GM18511 (cell line): ENCODE measurements around the gene SOAT2.
"Not testable (repeated sequence)": the region's sequence is repeated elsewhere in the genome, so short reads cannot be mapped to it uniquely, and the experiment has no call there.

Experiments used
- ATAC-seq: cut with Tn5 transposase; IDR thresholded peaks from one replicate; pipeline ENCODE4 v1.9.1; 2021; ENCODE audit warnings: mild to moderate bottlenecking, moderate library complexity; ENCODE audit not compliant: unreplicated experiment

Gene SOAT2

DNA sequence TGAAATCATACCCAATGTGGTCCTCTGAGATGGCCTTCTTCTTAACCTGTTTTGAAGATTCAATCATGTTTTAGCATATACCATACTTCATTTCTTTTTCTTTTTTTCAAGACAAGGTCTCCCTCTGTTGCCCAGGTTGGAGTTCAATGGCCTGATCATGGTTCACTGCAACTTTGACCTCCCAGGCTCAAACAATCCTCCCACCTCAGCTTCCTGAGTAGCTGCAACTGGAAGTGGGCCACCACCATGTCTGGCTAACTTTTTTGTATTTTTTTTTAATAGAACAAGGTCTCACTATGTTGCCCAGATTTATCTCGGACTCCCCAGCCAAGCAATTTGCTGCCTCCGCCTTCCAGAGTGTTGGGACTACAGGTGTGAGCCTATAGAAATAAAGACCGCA lies 30.4 kb downstream of the SOAT2 start:
- no peak for ATAC-seq

- no peak for ATAC-seq
Observed at GRCh38 chr12:53143355-53143754, 40.1 kb downstream of the SOAT2 start.

DNA sequence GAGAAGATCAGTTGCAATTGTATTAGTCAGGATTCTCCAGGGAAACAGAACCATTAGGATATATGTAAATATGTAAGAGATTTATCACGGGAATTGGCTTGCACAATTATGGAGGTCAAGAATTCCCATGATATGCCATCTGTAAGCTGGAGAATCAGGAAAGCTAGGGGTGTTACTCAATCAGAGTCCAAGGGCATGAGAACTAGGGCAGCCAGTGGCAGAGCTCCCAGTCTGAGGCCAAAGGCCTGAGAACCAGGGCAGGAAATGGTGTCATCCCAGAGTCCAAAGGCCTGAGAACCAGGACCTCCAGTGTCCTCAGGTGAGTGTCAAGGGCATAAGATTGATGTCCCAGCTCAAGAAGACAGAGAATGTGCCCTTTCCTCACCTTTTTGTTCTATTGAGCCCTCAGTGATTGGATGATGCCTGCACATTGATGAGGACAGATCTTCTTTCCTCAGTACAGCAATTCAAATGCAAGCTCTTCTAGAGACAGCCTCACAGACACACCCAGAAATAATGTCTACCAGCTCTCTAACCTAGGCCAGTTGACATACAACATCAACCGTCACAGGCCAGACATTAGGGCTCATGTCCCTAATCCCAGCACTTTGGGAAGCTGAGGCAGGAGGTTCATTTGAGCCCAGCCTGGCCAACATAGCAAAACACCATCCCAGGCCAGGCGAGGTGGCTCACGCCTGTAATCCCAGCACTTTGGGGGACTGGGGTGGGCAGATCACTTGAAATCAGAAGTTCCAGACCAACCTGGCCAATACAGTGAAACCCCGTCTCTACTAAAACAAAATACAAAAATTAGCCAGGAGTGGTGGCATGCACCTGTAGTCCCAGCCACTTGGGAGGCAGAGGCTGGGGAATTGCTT lies 42.3 kb downstream of the SOAT2 start:
- ATAC-seq = no peak

- ATAC-seq = no peak
Observed at GRCh38 chr12:53147181-53147580, 43.9 kb downstream of the SOAT2 start.

GRCh38 chr12:53147653-53148052 lies 44.4 kb downstream of the SOAT2 start:
- no peak for ATAC-seq

DNA sequence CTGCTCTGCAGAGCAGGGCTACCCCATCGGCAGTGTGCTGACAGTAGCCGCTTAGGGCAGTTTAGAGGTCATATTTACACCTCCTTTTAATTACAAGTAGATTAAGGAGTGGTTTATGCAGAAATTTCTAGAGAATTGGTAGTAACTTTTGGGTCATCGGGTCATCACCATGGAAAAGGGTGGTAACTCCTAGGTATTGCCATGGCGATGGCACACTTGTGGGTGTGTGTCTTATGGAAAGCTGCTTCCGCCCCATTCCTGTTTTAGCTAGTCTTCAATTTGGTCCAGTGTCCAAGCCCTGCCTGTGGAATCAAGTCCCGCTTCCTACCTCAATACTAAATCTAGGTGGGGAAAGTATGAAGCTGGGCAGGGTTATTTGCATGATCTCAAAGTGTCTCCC lies 47.8 kb downstream of the SOAT2 start:
- no peak for ATAC-seq

- ATAC-seq = no peak
Observed at GRCh38 chr12:53152390-53152789, 49.1 kb downstream of the SOAT2 start.

- ATAC-seq = peak; percentile 75
Observed at GRCh38 chr12:53159195-53159839, 56.0 kb downstream of the SOAT2 start.

DNA sequence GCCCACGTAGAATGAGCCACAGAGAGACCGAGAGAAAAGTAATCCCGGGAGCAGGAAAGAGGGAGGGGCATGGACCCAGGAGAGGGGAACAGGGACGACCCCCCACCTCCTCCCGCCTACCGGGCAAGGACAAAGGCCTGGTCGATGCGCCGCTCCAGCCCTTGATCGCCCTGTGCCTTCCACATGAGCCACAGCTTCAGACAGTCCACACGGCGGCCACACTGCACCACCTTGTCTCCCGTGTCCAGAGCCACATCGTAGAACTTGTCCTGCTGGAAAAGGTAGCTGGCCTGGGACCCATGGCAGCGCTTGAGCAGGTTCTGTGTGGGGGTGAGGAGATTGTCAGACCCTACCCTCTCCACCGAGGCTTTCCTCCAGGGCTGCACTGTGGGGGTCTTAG lies 56.7 kb downstream of the SOAT2 start:
- ATAC-seq = no peak

GRCh38 chr12:53160673-53161072 lies 57.4 kb downstream of the SOAT2 start:
- no peak for ATAC-seq

GRCh38 chr12:53161119-53161911 lies 58.0 kb downstream of the SOAT2 start:
- ATAC-seq = no peak

- ATAC-seq = not testable (repeated sequence)
Observed at GRCh38 chr12:53163008-53163407, 59.7 kb downstream of the SOAT2 start.

DNA sequence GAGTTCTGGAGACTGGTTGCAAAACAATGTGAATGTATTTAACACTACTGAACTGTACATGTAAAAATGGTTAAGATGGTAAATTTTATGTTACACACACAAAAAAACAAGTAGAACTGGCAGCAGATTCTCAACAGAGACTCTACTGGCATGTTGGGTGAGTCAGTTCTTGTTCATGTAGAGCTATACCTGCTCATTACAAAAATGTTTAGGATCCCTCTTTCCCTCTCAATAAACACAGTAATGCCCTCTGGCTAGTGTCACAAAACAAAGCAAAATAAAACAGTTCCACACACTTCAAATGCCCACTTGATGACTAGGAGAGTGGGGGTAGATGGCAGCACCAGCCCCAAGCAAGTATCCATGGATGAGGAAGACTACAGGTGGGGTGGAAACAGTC lies 63.6 kb downstream of the SOAT2 start:
- ATAC-seq = no peak

DNA sequence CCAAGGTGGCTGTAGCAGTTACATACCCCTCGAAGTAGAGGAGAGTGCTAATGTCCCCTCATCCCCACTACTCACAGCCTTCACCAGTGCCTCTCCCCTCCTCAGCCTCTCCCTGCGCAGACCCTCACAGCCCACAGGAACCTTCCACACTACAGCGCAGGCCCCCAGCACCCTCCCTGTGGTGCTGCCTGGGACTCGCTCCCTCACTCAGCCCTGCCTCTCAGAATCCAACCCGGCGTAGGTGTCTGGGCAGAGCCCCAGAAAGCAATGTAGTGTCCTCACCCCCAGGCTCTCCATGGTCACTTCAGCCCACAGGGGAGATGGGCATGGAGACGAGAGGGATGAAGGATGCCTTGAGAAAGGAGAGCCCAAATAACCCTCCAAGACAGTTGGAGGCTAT lies 66.4 kb downstream of the SOAT2 start:
- no peak for ATAC-seq

DNA sequence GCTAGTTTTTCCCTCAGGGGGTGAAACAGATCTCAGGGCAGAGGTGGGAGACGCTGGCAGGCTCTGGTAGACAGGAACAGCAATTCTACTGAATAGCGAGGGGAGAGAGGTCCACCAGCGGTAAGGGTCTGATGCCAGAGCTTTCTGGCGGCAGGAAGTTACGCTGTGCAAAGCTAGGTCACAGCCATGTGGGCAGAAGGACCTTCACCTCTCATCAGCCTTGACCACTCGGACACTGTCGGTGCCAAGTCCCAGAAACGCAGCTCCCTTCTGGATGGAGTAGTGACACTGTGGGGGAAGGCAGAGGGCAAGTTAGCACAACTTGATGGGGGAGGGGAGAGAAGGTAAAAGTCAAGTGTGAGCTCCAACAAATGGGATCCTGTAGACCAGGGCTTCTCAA lies 66.9 kb downstream of the SOAT2 start:
- ATAC-seq = no peak

DNA sequence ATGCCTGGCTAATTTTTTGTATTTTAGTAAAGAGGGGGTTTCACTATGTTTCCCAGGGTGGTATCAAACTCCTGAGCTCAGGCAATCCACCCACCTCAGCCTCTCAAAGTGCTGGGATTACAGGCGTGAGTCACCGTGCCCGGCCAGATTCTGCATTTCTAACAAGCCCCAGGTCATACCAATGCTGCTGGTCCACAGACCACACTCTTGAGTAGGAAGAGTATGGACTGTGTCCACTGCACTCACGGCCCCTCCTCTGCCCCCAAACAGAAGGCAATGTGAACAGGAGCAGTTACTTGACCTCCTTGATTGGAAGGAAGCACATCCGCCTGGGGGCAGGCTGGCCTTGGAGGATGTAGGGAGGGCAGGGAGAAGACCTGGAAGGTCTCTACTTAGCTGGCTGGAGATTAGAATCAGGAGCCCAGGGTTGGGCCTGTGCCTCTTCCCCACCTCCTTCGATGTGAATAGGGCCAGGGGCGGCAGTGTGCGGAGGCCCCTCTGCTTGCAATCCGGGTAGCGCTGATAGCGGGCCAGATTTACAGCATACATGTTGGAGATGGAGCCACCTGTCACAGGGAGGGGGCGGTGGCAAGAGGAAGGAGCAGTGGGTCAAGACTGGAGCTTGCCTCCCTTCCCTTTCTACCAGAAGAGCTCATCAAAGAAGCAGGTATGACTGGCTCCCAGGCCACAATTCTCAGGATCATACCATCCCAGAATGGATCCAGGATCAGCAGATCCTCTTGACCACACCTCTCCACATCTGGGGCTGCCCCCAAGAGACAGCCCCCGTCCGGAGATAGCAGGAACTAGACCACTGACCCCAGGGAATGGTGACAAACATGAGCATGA lies 67.8 kb downstream of the SOAT2 start:
- ATAC-seq = no peak

DNA sequence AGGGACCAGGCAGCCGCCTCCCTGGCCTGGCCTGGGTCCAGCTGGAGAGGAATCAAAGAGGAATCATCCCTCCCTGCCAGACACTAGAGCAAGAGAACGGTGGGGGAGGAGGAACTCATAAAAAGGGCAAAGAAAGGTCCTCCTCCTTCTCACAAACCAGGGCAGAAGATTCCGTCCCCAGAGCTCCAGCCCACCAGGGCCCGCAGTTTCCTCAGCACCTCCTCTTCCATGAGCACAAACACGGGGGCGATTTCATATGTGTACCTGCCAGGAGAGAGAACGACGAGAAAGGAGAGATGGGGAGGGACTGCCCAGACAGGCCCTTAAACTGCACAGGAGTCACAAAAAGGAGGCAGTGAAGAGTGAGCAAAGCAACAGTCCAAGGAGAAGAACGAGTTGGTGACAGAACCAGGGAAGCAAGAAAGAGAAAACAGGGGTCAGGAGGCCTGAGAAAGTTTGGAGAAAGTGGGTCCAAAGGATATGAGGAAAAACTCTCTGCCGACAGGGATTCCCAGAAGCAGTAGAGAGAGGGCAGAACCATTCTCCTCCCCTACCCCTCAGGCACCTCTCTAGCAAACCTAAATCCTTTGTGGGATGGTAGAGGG lies 68.5 kb downstream of the SOAT2 start:
- no peak for ATAC-seq

DNA sequence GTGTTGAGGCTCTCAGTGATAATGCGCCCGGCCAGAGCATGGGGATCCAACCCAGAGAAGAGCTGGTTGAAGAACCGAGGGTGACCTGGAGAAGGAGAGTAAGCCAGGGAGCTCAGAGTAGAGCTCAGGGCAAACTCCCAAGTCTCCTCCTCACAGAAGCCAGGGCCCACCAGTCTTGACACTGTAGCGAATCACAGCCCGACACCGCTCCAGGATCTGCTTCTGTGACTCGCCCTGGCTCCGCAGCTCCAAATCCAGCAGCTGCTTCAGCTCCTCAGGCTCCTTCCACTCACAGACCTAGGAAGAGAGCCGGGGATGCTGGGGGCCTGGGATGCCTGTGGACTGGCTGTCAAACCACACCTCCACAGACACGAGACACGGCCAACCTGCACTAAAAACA lies 69.1 kb downstream of the SOAT2 start:
- no peak for ATAC-seq

DNA sequence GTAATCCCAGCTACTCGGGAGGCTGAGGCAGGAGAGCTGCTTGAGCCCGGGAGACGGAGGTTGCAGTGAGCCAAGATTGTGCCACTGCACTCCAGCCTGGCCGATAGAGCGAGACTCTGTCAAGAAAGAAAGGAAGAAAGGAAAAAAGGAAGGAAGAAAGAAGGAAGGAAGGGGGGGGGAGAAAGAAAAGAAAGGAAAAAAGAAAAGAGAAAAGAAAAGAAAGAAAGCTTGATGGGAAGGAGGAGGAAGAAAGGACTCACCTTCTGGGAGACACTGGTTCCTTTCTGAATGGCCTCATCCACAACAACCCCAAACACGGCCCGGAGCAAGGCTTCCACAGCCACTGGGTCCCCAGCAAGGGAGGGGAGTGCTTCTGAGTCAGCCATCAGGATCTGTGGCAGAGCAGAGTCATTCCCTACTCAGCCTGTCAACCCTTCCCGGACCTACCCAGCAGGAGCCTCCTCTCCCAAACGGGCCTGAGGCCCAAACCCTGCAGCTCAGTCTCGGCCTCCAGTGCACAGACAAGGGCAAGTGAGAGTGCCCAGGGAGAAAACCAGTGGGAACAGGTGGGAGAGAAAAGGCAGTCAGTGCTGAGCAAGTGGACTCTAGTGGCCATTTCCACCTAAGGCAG lies 69.9 kb downstream of the SOAT2 start:
- no peak for ATAC-seq
